ENCODE data around the gene ATP8B2.

DNA sequence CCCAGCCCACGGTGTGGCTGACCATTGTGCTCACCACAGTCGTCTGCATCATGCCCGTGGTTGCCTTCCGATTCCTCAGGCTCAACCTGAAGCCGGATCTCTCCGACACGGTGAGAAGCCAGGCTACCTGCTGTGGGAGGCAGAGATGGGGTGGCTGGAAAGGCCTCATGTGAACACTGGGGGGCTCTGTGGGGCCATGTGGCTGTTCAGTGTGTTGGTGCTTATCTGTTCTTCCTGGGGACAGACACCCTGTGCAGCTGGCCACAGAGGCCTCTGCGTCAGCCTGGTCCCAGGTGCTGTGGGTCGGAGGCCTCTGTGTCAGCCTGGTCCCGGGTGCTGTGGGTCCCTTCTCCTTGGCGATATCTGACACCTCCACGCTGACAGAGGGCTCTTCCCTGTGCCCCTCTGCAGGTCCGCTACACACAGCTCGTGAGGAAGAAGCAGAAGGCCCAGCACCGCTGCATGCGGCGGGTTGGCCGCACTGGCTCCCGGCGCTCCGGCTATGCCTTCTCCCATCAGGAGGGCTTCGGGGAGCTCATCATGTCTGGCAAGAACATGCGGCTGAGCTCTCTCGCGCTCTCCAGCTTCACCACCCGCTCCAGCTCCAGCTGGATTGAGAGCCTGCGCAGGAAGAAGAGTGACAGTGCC, 23.2 kb downstream of the ATP8B2 start:
- TF ChIP-seq POLR2A (IDR thresholded peaks at IDR 0.05; ENCODE audit: low read length) = no peak
- TF ChIP-seq GATA1 (IDR thresholded peaks at IDR 0.05; ENCODE audit: low read depth, low read length) = no peak

Data from erythroblast (primary cell).